Uterus (tissue), 2 donors: ENCODE results near the gene SLC47A2.

Source experiments
- CTCF ChIP-seq, 4 experiments: fragments of 200-600 bp in 2 of 4; fragments of 450-650 bp in 2 of 4; sonication (generic) in 2 of 4; IDR thresholded peaks; one replicate each; pipeline ENCODE4 v1.5.1; 2016 to 2019; ENCODE audit warnings: antibody characterized with exemption in 4 of 4, mild to moderate bottlenecking in 2 of 4, moderate library complexity in 1 of 4
- POLR2A ChIP-seq, 2 donors: fragments of 450-650 bp; IDR thresholded peaks; one replicate each; pipeline ENCODE4 v1.6.1; 2016; ENCODE audit warnings: antibody characterized with exemption in 2 of 2, mild to moderate bottlenecking in 1 of 2, moderate library complexity in 1 of 2

GRCh38 chr17:19728084-19728495, 11.7 kb upstream of the SLC47A2 start:
- TF ChIP-seq CTCF (IDR thresholded peaks at IDR 0.05) (no peak), POLR2A (IDR thresholded peaks at IDR 0.05) (peak in 1 of 2 donors; percentile 8)
